ENCODE data around the gene CELSR3.
A peak's percentile ranks its signal among the peaks of the same experiment; 100 is the strongest.

The CELSR3 gene

DNA sequence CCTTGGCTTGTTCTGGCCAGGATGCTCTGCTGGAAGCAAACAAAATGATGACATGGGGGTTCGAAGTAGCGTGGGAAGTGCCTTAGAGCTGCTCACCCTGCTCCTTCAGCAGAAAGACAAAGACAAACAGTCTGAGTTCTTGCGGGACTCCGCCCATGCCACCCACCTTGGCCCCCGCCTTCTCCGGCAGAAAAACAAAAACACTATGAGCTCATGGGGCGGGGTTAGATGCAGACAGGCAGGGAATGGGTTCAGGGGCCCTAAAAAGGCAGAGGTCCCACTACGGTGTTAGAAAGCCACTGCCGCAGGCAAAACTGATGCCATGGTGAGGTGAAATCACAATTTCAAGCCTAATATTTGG is 32.7 kb upstream of the CELSR3 start:
- peak overlapping the region; percentile 96 for H3K27ac ChIP-seq
- TF ChIP-seq, protein P1, sequence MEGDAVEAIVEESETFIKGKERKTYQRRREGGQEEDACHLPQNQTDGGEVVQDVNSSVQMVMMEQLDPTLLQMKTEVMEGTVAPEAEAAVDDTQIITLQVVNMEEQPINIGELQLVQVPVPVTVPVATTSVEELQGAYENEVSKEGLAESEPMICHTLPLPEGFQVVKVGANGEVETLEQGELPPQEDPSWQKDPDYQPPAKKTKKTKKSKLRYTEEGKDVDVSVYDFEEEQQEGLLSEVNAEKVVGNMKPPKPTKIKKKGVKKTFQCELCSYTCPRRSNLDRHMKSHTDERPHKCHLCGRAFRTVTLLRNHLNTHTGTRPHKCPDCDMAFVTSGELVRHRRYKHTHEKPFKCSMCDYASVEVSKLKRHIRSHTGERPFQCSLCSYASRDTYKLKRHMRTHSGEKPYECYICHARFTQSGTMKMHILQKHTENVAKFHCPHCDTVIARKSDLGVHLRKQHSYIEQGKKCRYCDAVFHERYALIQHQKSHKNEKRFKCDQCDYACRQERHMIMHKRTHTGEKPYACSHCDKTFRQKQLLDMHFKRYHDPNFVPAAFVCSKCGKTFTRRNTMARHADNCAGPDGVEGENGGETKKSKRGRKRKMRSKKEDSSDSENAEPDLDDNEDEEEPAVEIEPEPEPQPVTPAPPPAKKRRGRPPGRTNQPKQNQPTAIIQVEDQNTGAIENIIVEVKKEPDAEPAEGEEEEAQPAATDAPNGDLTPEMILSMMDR (conservative IDR thresholded peaks at IDR 0.05; ENCODE audit: low read depth): no peak
- POLR2A ChIA-PET (ENCODE audit: low non-redundant PET): no interaction called here
- CTCF ChIA-PET: interaction anchor here (1.1 kb wide), 1 partner anchor 9 kb away, joined by 5 read pairs; the partner anchor contains the start of gene NCKIPSD
- peak; percentile 43 for DNase-seq (ENCODE audit: low spot score)

DNA sequence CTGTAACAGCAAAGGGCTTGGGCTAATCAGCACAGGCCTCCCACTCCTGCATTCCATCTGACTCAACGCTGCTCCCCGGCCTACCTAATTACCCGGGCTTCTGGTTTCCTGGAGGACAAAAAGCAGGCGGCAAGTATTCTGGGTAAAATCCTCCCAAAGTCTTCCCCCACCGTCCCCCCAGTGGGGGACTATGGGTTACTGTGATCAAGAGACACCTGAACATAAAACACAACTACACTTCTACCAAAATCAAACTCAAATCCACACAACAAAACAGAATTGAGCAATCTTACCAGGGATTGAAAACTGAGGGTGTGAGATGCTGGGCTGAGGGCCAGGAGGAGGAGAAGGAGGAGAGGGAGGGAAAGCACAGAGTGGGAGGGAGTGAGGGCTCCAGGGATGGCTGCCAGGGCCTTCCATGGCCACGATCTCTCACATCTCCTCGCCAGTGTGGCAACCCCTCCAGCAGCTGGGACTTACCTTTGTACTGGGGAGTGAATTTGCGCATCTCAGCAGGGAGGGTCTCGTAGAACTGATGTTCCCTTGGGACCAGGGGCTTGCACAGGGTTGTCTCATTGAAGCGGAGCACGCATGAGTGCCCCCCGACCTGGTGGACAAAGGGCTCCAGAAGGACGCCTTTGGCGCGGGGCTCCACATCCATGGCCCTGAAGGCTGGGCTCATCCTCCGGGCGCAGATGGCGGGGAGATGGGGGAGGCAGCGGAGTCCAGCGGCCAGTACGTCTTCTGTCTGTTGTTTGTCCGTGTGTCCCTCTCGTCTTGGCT is 32.1 kb upstream of the CELSR3 start:
- POLR2A ChIA-PET (ENCODE audit: low non-redundant PET): no interaction called here
- TF ChIP-seq, protein P1 (conservative IDR thresholded peaks at IDR 0.05; ENCODE audit: low read depth): no peak
- H3K27ac ChIP-seq: peak overlapping the region; percentile 96
- CTCF ChIA-PET: interaction anchor here (1.1 kb wide), 1 partner anchor 9 kb away, joined by 5 read pairs; the partner anchor contains the start of gene NCKIPSD
- DNase-seq (ENCODE audit: low spot score): peak; percentile 76

- H3K27ac ChIP-seq: peak overlapping the region; percentile 96
- DNase-seq (ENCODE audit: low spot score): no peak
- CTCF ChIA-PET: no interaction called here
- POLR2A ChIA-PET (ENCODE audit: low non-redundant PET): no interaction called here
- TF ChIP-seq, protein P1 (conservative IDR thresholded peaks at IDR 0.05; ENCODE audit: low read depth): no peak
Observed at GRCh38 chr3:48693826-48694225, 31.1 kb upstream of the CELSR3 start.

DNA sequence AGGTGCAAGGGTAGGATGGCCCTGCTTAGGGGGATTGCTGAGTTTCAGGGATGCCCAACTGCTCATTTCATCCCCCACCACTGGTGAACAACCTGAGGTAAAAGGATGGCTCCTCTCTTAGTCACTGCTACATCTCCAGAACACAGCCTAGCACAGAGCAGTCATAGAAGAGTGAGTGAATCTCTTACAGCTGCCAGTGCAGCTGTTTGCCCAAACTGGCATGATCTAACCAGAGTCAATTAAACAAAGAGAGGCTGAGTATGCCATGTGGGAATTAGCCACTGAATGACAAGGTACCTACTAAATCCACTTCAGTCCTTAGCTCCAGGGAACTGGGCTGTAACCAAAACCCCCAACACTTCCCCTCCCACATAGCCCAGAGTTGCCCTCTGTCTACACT is 29.9 kb upstream of the CELSR3 start:
- CTCF ChIA-PET: no interaction called here
- peak overlapping the region; percentile 27; the same call in 1 of the 2 replicates for H3K27ac ChIP-seq
- POLR2A ChIA-PET (ENCODE audit: low non-redundant PET): no interaction called here

GRCh38 chr3:48690846-48691458 is 28.3 kb upstream of the CELSR3 start:
- no peak for DNase-seq (ENCODE audit: low spot score)
- ChIA-PET POLR2A (ENCODE audit: low non-redundant PET) (interaction anchor here (0.7 kb wide), 1 partner anchor 230 kb away, joined by 4 read pairs; no protein-coding TSS in a partner anchor), CTCF (no interaction called here)
- peak overlapping the region; percentile 57 for H3K27ac ChIP-seq
- TF ChIP-seq, protein P1 (conservative IDR thresholded peaks at IDR 0.05; ENCODE audit: low read depth): no peak

More for the DNA sequence above, 29.9 kb upstream of the CELSR3 start:
- no peak for DNase-seq (ENCODE audit: low spot score)
- TF ChIP-seq, protein P1 (conservative IDR thresholded peaks at IDR 0.05; ENCODE audit: low read depth): no peak

GRCh38 chr3:48689384-48689783 is 26.7 kb upstream of the CELSR3 start:
- peak overlapping the region; percentile 85 for H3K27ac ChIP-seq
- ChIA-PET POLR2A (ENCODE audit: low non-redundant PET) (no interaction called here), CTCF (no interaction called here)
- DNase-seq (ENCODE audit: low spot score): no peak
- TF ChIP-seq, protein P1 (conservative IDR thresholded peaks at IDR 0.05; ENCODE audit: low read depth): no peak

Measured in RWPE1 (cell line).